Spleen (tissue), 11 donors: ENCODE measurements around the gene KREMEN1. TPM values are rescaled to one million over a fixed set of nuclear protein-coding genes. Genes with fewer than 3 reads are reported as not detected.

Experiments used
- DNase-seq: peaks from one replicate; pipeline ENCODE4 v3.0.0-alpha.2; 2020
- H3K27ac ChIP-seq, 8 donors: fragments of 200-600 bp; sonication (generic) in 7 of 8; 1 replicate in 4 of 8; 2 replicates in 4 of 8; pipeline versions ENCODE4 v1.5.0 to v1.8.0; 2016 to 2021; ENCODE audit warnings: inconsistent platforms in 4 of 8, mild to moderate bottlenecking in 4 of 8, moderate library complexity in 1 of 8
- H3K27me3 ChIP-seq, 7 donors: fragments of 200-600 bp; sonication (generic) in 6 of 7; replicated peaks in 1 of 7; 1 replicate in 4 of 7; 2 replicates in 3 of 7; pipeline versions ENCODE4 v1.5.0 to v1.8.0; 2016 to 2021; ENCODE audit warnings: inconsistent platforms in 3 of 7, mild to moderate bottlenecking in 1 of 7
- H3K36me3 ChIP-seq, 6 donors: fragments of 200-600 bp; sonication (generic) in 5 of 6; 1 replicate in 4 of 6; 2 replicates in 2 of 6; pipeline versions ENCODE4 v1.5.0 to v1.8.0; 2016 to 2021; ENCODE audit warnings: inconsistent platforms in 2 of 6
- H3K4me1 ChIP-seq, 6 donors: fragments of 200-600 bp; sonication (generic) in 5 of 6; 1 replicate in 3 of 6; 2 replicates in 3 of 6; pipeline versions ENCODE4 v1.5.0 to v1.8.0; 2016 to 2021; ENCODE audit warnings: inconsistent platforms in 3 of 6
- H3K4me3 ChIP-seq, 8 donors: fragments of 200-600 bp; sonication (generic) in 7 of 8; 1 replicate in 4 of 8; 2 replicates in 4 of 8; pipeline versions ENCODE4 v1.5.0 to v1.8.0; 2016 to 2021; ENCODE audit warnings: inconsistent platforms in 4 of 8, mild to moderate bottlenecking in 4 of 8, moderate library complexity in 2 of 8
- H3K9me3 ChIP-seq, 8 donors: fragments of 200-600 bp; sonication (generic) in 7 of 8; 1 replicate in 4 of 8; 2 replicates in 4 of 8; pipeline versions ENCODE4 v1.5.0 to v1.8.0; 2016 to 2021; ENCODE audit warnings: inconsistent platforms in 4 of 8
- CTCF ChIP-seq, 11 experiments: fragments of 200-600 bp in 7 of 11; fragments of 450-650 bp in 4 of 11; sonication (generic) in 4 of 11; IDR thresholded peaks in 8 of 11; conservative IDR thresholded peaks in 3 of 11; 1 replicate in 7 of 11; 2 replicates in 4 of 11; pipeline versions ENCODE4 v1.4.0 to v1.8.0; 2016 to 2021; ENCODE audit warnings: antibody characterized with exemption in 11 of 11, inconsistent platforms in 4 of 11, mild to moderate bottlenecking in 1 of 11
- POLR2A ChIP-seq, 3 donors: fragments of 450-650 bp; IDR thresholded peaks; one replicate each; pipeline ENCODE4 v1.5.1; 2017; ENCODE audit warnings: antibody characterized with exemption in 3 of 3, mild to moderate bottlenecking in 1 of 3
- POLR2AphosphoS5 ChIP-seq, 3 donors: sonication (generic); formaldehyde crosslinking; IDR thresholded peaks; one replicate each; pipeline ENCODE4 v1.5.1; 2017; ENCODE audit warnings: antibody characterized with exemption in 3 of 3
- WGBS, 5 donors: extraction: QIAGEN DNeasy Blood & Tissue Kit in 3 of 5; methylation state at CpG; one replicate each; pipeline versions ENCODE4 v1.1.5 to v1.1.7; 2013 to 2018; 5-methylcytosine and 5-hydroxymethylcytosine counted together
- intact Hi-C: fragments of 100-400 bp; cut with DNase I; formaldehyde crosslinking; loops from one replicate; pipeline ENCODE4 v1.15.0; 2023; ENCODE audit warnings: low total_unique reads
- polyA plus RNA-seq, 3 donors: library from polyadenylated mRNA; stranded (reverse); fragments of 200-250 nt; gene quantifications; one replicate each; pipeline ENCODE4 v1.2.1, GENCODE V29; 2013
- total RNA-seq, 7 donors: library from RNA; depleted of rRNA in 3 of 7; stranded (reverse); fragments of >200 nt in 3 of 7; fragmentation: NEBNext Ultra II Directional in 4 of 7; extraction: Animal tissue kit (Norgen Biotek cat#: 25700) in 4 of 7; gene quantifications; one replicate each; pipeline versions ENCODE4 v1.1.0 to v1.2.1, GENCODE V29; 2016 to 2021
- donor health status: healthy with polysubstance abuse.
- donor health status: DM: no; HTN: no; CAD: no; lungs with moderate emphysema.
- donor health status: DM: no; HTN: no; CAD: no.
- donor health status: Bipolar disorder and iron deficiency.
- donor health status: healthy.
- donor health status: DM: no; HTN: no; CAD: no.
- donor health status: DM: yes; HTN: yes; CAD: no.

KREMEN1 gene
- total and polyA plus RNA-seq, 10 donors: 1.5 to 41.3 (median 25.1) TPM

GRCh38 chr22:29175312-29175835, 102.5 kb downstream of the KREMEN1 start:
- no peak for TF ChIP-seq POLR2A (IDR thresholded peaks at IDR 0.05)
- TF ChIP-seq POLR2AphosphoS5 (IDR thresholded peaks at IDR 0.05): no peak
- no peak for TF ChIP-seq CTCF (IDR thresholded peaks at IDR 0.05 in 8 of 11, conservative IDR thresholded peaks at IDR 0.05 in 3 of 11)
- no peak for DNase-seq
- no peak overlapping the region for H3K27ac ChIP-seq
- no peaks in the 10 kb centered on the region for H3K36me3 ChIP-seq
- H3K4me3 ChIP-seq: no peak overlapping the region
- peaks cover 0 to 43% (median 35%) of the 10 kb centered on the region in 8 donors for H3K9me3 ChIP-seq
- intact Hi-C loops: no loop called here
- H3K27me3 ChIP-seq: peaks cover 0 to 10% (median 0%) of the 10 kb centered on the region in 7 donors
- 75 to 95% (median 80%) methylated on average over 1 of the region's 1 CpG for WGBS, 5 donors
- H3K4me1 ChIP-seq: no peaks in the 10 kb centered on the region

- H3K4me3 ChIP-seq: no peak overlapping the region
- no peaks in the 10 kb centered on the region for H3K4me1 ChIP-seq
- no peak overlapping the region for H3K27ac ChIP-seq
- peaks cover 0 to 3% (median 0%) of the 10 kb centered on the region in 8 donors for H3K9me3 ChIP-seq
- DNase-seq: no peak
- TF ChIP-seq POLR2A (IDR thresholded peaks at IDR 0.05) (no peak), CTCF (IDR thresholded peaks at IDR 0.05 in 8 of 11, conservative IDR thresholded peaks at IDR 0.05 in 3 of 11) (no peak), POLR2AphosphoS5 (IDR thresholded peaks at IDR 0.05) (no peak)
- WGBS, 5 donors: 90 to 94% (median 92%) methylated on average over 19 of the region's 19 CpGs
- H3K27me3 ChIP-seq: peaks cover 0 to 9% (median 0%) of the 10 kb centered on the region in 7 donors
- intact Hi-C loops: no loop called here
- peaks cover 0 to 5% (median 0%) of the 10 kb centered on the region in 6 donors for H3K36me3 ChIP-seq
Measured at GRCh38 chr22:29183971-29184848, 111.4 kb downstream of the KREMEN1 start.

- intact Hi-C loops: no loop called here
- WGBS, 5 donors: 84 to 87% (median 87%) methylated on average over 12 of the region's 12 CpGs
- Histone ChIP-seq H3K27me3 (peaks cover 0 to 9% (median 0%) of the 10 kb centered on the region in 7 donors), H3K27ac (no peak overlapping the region), H3K9me3 (peaks cover 0 to 3% (median 0%) of the 10 kb centered on the region in 8 donors), H3K36me3 (peaks cover 0 to 5% (median 0%) of the 10 kb centered on the region in 6 donors), H3K4me3 (no peak overlapping the region), H3K4me1 (no peaks in the 10 kb centered on the region)
- no peak for DNase-seq
- TF ChIP-seq CTCF (IDR thresholded peaks at IDR 0.05 in 8 of 11, conservative IDR thresholded peaks at IDR 0.05 in 3 of 11) (no peak), POLR2A (IDR thresholded peaks at IDR 0.05) (no peak), POLR2AphosphoS5 (IDR thresholded peaks at IDR 0.05) (no peak)
Measured at GRCh38 chr22:29184849-29185490, 112.1 kb downstream of the KREMEN1 start.
